ENCODE measurements around the gene AHCYL2.

GRCh38 chr7:129347330-129347729 is 122.5 kb downstream of the AHCYL2 start:
- no peak for TF ChIP-seq EZH2 (IDR thresholded peaks at IDR 0.05; ENCODE audit: low read depth, unreplicated experiment)
- no peak for TF ChIP-seq CTCF (conservative IDR thresholded peaks at IDR 0.05; ENCODE audit: low read depth in 2 of 2)
- TF ChIP-seq EZH2phosphoT487 (IDR thresholded peaks at IDR 0.05; ENCODE audit: unreplicated experiment), result no peak
- no peak for TF ChIP-seq REST (IDR thresholded peaks at IDR 0.05; ENCODE audit: unreplicated experiment)
- no peak for TF ChIP-seq NANOG (IDR thresholded peaks at IDR 0.05; ENCODE audit: borderline replicate concordance)

Measured in GM23338 (cell line).